ENCODE results near the gene C9. TPM values are rescaled to one million over a fixed set of nuclear protein-coding genes. Genes with fewer than 3 reads are reported as not detected.

The C9 gene
- total and polyA plus RNA-seq, 2 of the 4 experiments (the other 2 are of a cell fraction), result not detected

DNA sequence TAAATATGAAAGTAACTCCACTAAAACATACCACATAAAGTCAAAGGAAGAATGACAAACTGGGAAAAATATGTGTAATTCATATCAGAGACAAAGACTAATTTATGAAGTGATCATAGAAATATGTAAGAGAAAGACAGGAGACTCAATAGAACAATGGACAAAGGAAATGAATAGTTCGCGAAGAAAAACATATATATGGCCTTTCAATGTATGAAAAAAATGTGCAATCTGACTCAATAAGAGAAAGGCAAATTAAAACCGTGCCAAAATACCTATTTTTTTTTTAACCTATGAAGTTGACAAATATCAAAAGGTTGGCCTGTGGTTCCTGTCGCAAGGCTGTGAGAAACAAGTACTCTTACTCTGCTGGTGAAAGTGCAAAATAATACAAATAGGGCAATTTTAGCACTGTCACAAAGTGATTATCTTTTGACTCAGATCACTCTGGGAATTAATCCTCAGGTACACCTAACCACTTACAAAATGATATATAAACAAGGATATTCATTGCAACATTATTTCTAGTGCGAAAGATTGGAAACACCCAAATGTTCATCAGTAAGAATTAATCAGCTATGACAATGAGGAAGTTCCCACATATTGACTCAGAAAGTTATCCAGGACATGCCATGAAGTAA, 3.7 kb downstream of the C9 start:
- BruUV-seq (replicated peaks), result no TSS peak

More for the DNA sequence above, 3.7 kb downstream of the C9 start:
- Histone ChIP-seq H3K9ac (ENCODE audit: low read depth, low read length) (no peak overlapping the region), H3K79me1 (ENCODE audit: low read depth in 1 of 2, low read length in 2 of 2) (no peaks in the 10 kb centered on the region), H3K36me3 (ENCODE audit: control insufficient read depth, insufficient read depth, low read length) (no peaks in the 10 kb centered on the region), H3K23ac (ENCODE audit: low read depth, low read length) (no peak overlapping the region), H3K27ac (ENCODE audit: insufficient read depth, low read length) (no peak overlapping the region), H3K9me3 (ENCODE audit: control insufficient read depth, insufficient read depth, low read length) (no peaks in the 10 kb centered on the region), H3K4me3 (ENCODE audit: insufficient read depth, low read depth, low read length) (no peak overlapping the region), H3K14ac (replicated peaks; ENCODE audit: low read depth, low read length) (no peak overlapping the region), H2AFZ (replicated peaks; ENCODE audit: low read length, poor library complexity) (no peak overlapping the region), H3K27me3 (ENCODE audit: control insufficient read depth, insufficient read depth, low read length) (no peaks in the 10 kb centered on the region), H2BK20ac (ENCODE audit: low read depth, low read length) (no peak overlapping the region), H3K4me2 (ENCODE audit: low read depth, low read length) (no peak overlapping the region), H4K5ac (ENCODE audit: low read depth, low read length) (no peak overlapping the region), H3K4ac (ENCODE audit: low read depth, low read length) (no peak overlapping the region), H2BK5ac (ENCODE audit: low read depth, low read length, poor library complexity, severe bottlenecking) (no peak overlapping the region), H2AK5ac (ENCODE audit: low read depth, low read length) (no peak overlapping the region), H4K20me1 (ENCODE audit: insufficient read depth, low read length) (no peaks in the 10 kb centered on the region), H2BK120ac (ENCODE audit: low read depth, low read length) (no peak overlapping the region), H3K56ac (ENCODE audit: extremely low read depth, insufficient read depth, low read length) (no peak overlapping the region), H3K9me1 (ENCODE audit: insufficient read depth, low read length) (no peaks in the 10 kb centered on the region), H3K18ac (ENCODE audit: low read depth, low read length) (no peak overlapping the region), H2BK15ac (ENCODE audit: low read depth, low read length) (no peak overlapping the region), H3K4me1 (ENCODE audit: control insufficient read depth, insufficient read depth, low read length) (no peaks in the 10 kb centered on the region), H2AK9ac (replicated peaks; ENCODE audit: low read depth, low read length, poor library complexity) (no peak overlapping the region), H4K91ac (ENCODE audit: insufficient read depth, low read depth, low read length) (no peak overlapping the region), H4K8ac (ENCODE audit: low read depth in 2 of 2, low read length in 2 of 2) (no peak overlapping the region)
- intact Hi-C loops (cut with micrococcal nuclease), result no loop called here
- no peak for ATAC-seq (ENCODE audit: low read depth)
- no CpG with 5 or more reads among the region's 5 CpGs for WGBS, 2 experiments (ENCODE audit: extremely low coverage in 2 of 2, insufficient read length in 1 of 2)
- ChIA-PET CTCF (interaction anchor here (0.7 kb wide), 1 partner anchor 38 kb away, joined by 4 read pairs; no protein-coding TSS in a partner anchor), POLR2A (ENCODE audit: unreplicated experiment) (no interaction called here)
- in situ Hi-C loops (cut with MboI; ENCODE audit: low sequenced_read_pairs), result no loop called here
- dilution Hi-C loops (cut with HindIII; ENCODE audit: low sequenced_read_pairs, unreplicated experiment), result no loop called here
- TF ChIP-seq CTCF (conservative IDR thresholded peaks at IDR 0.05; ENCODE audit: low read depth, low read length) (no peak), SMC3 (IDR thresholded peaks at IDR 0.05; ENCODE audit: low read depth, low read length) (no peak), MAZ (IDR thresholded peaks at IDR 0.05; ENCODE audit: borderline replicate concordance, low read depth, low read length) (no peak), RCOR1 (IDR thresholded peaks at IDR 0.05; ENCODE audit: insufficient replicate concordance, low read length) (no peak), RFX5 (IDR thresholded peaks at IDR 0.05; ENCODE audit: low read depth, low read length) (no peak), MXI1 (IDR thresholded peaks at IDR 0.05; ENCODE audit: borderline replicate concordance, low read depth, low read length) (no peak), POLR2A (IDR thresholded peaks at IDR 0.05; ENCODE audit: low read depth, low read length) (no peak), FOS (IDR thresholded peaks at IDR 0.05; ENCODE audit: low read depth, low read length) (no peak), NFE2L2 (IDR thresholded peaks at IDR 0.05; ENCODE audit: low read depth, low read length) (no peak), BHLHE40 (IDR thresholded peaks at IDR 0.05; ENCODE audit: low read depth, low read length) (no peak)
- no peak for DNase-seq
